Endothelial cell of umbilical vein (primary cell): Measurements from ENCODE around the gene NEB. TPM values are rescaled to one million over a fixed set of nuclear protein-coding genes. Genes with fewer than 3 reads are reported as not detected.

Source experiments
- BruUV-seq: library from RNA; stranded (reverse); fragments of 400-500 nt; replicated peaks from 2 replicates; lab custom pipeline; 2021; lab: Mats Ljungman, UMichigan
- CTCF ChIA-PET: fragments of 300-600, 350-600 bp; sonication (Branson Sonifier 250); formaldehyde crosslinking; loops from one replicate; lab custom pipeline; 2021; ENCODE audit warnings: antibody characterized with exemption, inconsistent platforms; lab: Charles Lee
- POLR2A ChIA-PET: fragments of 300-600, 350-600 bp; sonication (Branson Sonifier 250); formaldehyde crosslinking; loops from one replicate; lab custom pipeline; 2021; ENCODE audit warnings: antibody characterized with exemption, inconsistent platforms; lab: Charles Lee
- DNase-seq: peaks from one replicate; pipeline ENCODE4 v3.0.0-alpha.2; 2011; ENCODE audit warnings: low read depth, low spot score
- FAIRE-seq: peaks from 2 replicates; lab custom pipeline; 2011; peaks lifted over from hg19 to GRCh38; lab: Jason Lieb, UNC
- H2AFZ ChIP-seq: 2 replicates; pipeline ENCODE4 v1.6.0; 2012; ENCODE audit warnings: low read depth, low read length, control low read depth, inconsistent platforms
- H3K27ac ChIP-seq: 2 replicates; pipeline ENCODE4 v1.5.1; 2011; ENCODE audit warnings: low read depth, mild to moderate bottlenecking, control low read depth, low read length, moderate library complexity; ENCODE audit not compliant: insufficient read depth
- H3K27me3 ChIP-seq, 2 experiments: 2 replicates each; pipeline versions ENCODE4 v1.6.0 to v1.6.1; 2011; ENCODE audit warnings: low read length in 2 of 2, mixed read lengths in 1 of 2; ENCODE audit not compliant: control insufficient read depth in 2 of 2, insufficient read depth in 2 of 2
- H3K36me3 ChIP-seq, 2 experiments: 2 replicates in 1 of 2; 3 replicates in 1 of 2; pipeline ENCODE4 v1.5.1; 2011; ENCODE audit warnings: low read length in 2 of 2, mild to moderate bottlenecking in 1 of 2, moderate library complexity in 1 of 2; ENCODE audit not compliant: control insufficient read depth in 2 of 2, insufficient read depth in 2 of 2; ENCODE audit errors: extremely low read depth in 1 of 2
- H3K4me1 ChIP-seq: 3 replicates; pipeline ENCODE4 v1.5.1; 2011; ENCODE audit warnings: mild to moderate bottlenecking, low read length; ENCODE audit not compliant: control insufficient read depth, insufficient read depth; ENCODE audit errors: extremely low read depth
- H3K4me2 ChIP-seq: 2 replicates; pipeline ENCODE4 v1.6.1; 2011; ENCODE audit warnings: low read length, control low read depth, mixed read lengths; ENCODE audit not compliant: insufficient read depth
- H3K4me3 ChIP-seq, 3 experiments: fragments of 200-600 bp in 1 of 3; sonication (generic), shearing (Covaris generic) in 1 of 3; replicated peaks in 1 of 3; 2 replicates each; pipeline ENCODE4 v1.5.1; 2011 to 2016; ENCODE audit warnings: control low read depth in 3 of 3, low read length in 3 of 3, mild to moderate bottlenecking in 2 of 3, inconsistent platforms in 1 of 3, low read depth in 1 of 3, moderate library complexity in 1 of 3; ENCODE audit not compliant: insufficient read depth in 1 of 3
- H3K79me2 ChIP-seq: 2 replicates; pipeline ENCODE4 v1.6.0; 2012; ENCODE audit warnings: low read length, inconsistent platforms; ENCODE audit not compliant: control insufficient read depth, insufficient read depth
- H3K9ac ChIP-seq: replicated peaks from 2 replicates; pipeline ENCODE3; 2011; ENCODE audit warnings: low read length, control low read depth; ENCODE audit not compliant: insufficient read depth; ENCODE audit errors: extremely low read depth
- H3K9me1 ChIP-seq: replicated peaks from 3 replicates; pipeline ENCODE4 v1.6.0; 2011; ENCODE audit warnings: mild to moderate bottlenecking, low read length; ENCODE audit not compliant: control insufficient read depth, insufficient read depth; ENCODE audit errors: extremely low read depth
- H3K9me3 ChIP-seq: replicated peaks from 2 replicates; pipeline ENCODE4 v1.5.1; 2012; ENCODE audit warnings: low read length, inconsistent platforms; ENCODE audit not compliant: control insufficient read depth, insufficient read depth
- H4K20me1 ChIP-seq: replicated peaks from 2 replicates; pipeline ENCODE3; 2011; ENCODE audit warnings: mild to moderate bottlenecking, low read length; ENCODE audit not compliant: control insufficient read depth, insufficient read depth; ENCODE audit errors: extremely low read depth
- EZH2 ChIP-seq: IDR thresholded peaks from 2 replicates; pipeline ENCODE4 v1.6.1; 2012; ENCODE audit warnings: borderline replicate concordance, low read depth, mild to moderate bottlenecking, moderate library complexity, low read length, inconsistent platforms; ENCODE audit not compliant: severe bottlenecking
- FOS ChIP-seq: IDR thresholded peaks from 2 replicates; pipeline ENCODE4 v1.6.1; 2011; ENCODE audit warnings: mild to moderate bottlenecking, low read length, moderate library complexity, borderline replicate concordance; ENCODE audit not compliant: insufficient read depth
- GATA2 ChIP-seq: IDR thresholded peaks from 2 replicates; pipeline ENCODE4 v1.7.0; 2011; ENCODE audit warnings: low read depth, mild to moderate bottlenecking, moderate library complexity, mixed read lengths, low read length; ENCODE audit not compliant: insufficient read length, insufficient read depth
- JUN ChIP-seq: IDR thresholded peaks from 2 replicates; pipeline ENCODE4 v1.6.1; 2011; ENCODE audit warnings: borderline replicate concordance, low read depth; ENCODE audit not compliant: insufficient read length, insufficient read depth
- MYC ChIP-seq: IDR thresholded peaks from one replicate; pipeline ENCODE4 v1.6.1; 2011; ENCODE audit warnings: mild to moderate bottlenecking, low read depth, low read length
- POLR2A ChIP-seq: IDR thresholded peaks from 2 replicates; pipeline ENCODE4 v1.6.1; 2012; ENCODE audit warnings: low read depth, mild to moderate bottlenecking, control low read depth, low read length
- POLR2AphosphoS5 ChIP-seq: IDR thresholded peaks from 2 replicates; pipeline ENCODE4 v1.6.1; 2012; ENCODE audit warnings: low read depth, mild to moderate bottlenecking, control low read depth, low read length, moderate library complexity; ENCODE audit not compliant: insufficient read depth
- dilution Hi-C: fragments of 300-500 bp; cut with MboI; formaldehyde crosslinking; loops from one replicate; pipeline ENCODE4 v1.15.0; 2019; ENCODE audit warnings: low sequenced_read_pairs; ENCODE audit not compliant: extremely low pct_ligation_motif_present
- intact Hi-C: fragments of 100-400 bp; cut with micrococcal nuclease; formaldehyde crosslinking; loops from one replicate; pipeline ENCODE4 v1.10.0; 2022
- polyA plus RNA-seq, 4 experiments: library from polyadenylated mRNA; depleted of rRNA in 3 of 4; stranded (reverse) in 3 of 4; unstranded in 1 of 4; fragments of >200 nt; gene quantifications; 2 replicates each; pipeline versions ENCODE4 v1.2.1 to v1.2.3, GENCODE V29; 2011 to 2012; ENCODE audit warnings: missing spikeins in 1 of 4
- total RNA-seq: library from RNA; stranded (reverse); gene quantifications from 2 replicates; pipeline ENCODE4 v1.2.3, GENCODE V29; 2021
- TF ChIP-seq, protein P1 (sequence below): IDR thresholded peaks from 2 replicates; pipeline ENCODE4 v1.6.1; 2011; ENCODE audit not compliant: insufficient read depth, insufficient read length
- TF ChIP-seq, protein P2 (sequence below), 2 donors: IDR thresholded peaks; 1 replicate in 1 of 2; 2 replicates in 1 of 2; pipeline ENCODE4 v1.5.1; 2011; ENCODE audit warnings: low read length in 2 of 2, mild to moderate bottlenecking in 2 of 2, moderate library complexity in 2 of 2, control low read depth in 1 of 2, inconsistent platforms in 1 of 2, low read depth in 1 of 2; ENCODE audit not compliant: insufficient read depth in 1 of 2; ENCODE audit errors: extremely low read depth in 1 of 2

Gene NEB
- total and polyA plus RNA-seq, 2 donors (not counting 3 experiments of a cell fraction or from before 2014, with no cell fraction given) = 0.84 to 1.8 TPM

- H4K20me1 ChIP-seq = no peaks in the 10 kb centered on the region
- H3K9ac ChIP-seq = no peak overlapping the region
- dilution Hi-C loops = no loop called here
- H3K4me2 ChIP-seq = no peak overlapping the region
- H3K4me1 ChIP-seq = peaks cover 7% of the 10 kb centered on the region
- H3K4me3 ChIP-seq = no peak overlapping the region
- H2AFZ ChIP-seq = no peak overlapping the region
- ChIA-PET CTCF (interaction anchor here (0.9 kb wide), 1 partner anchor 9 kb away, joined by 4 read pairs; no protein-coding TSS in a partner anchor), POLR2A (no interaction called here)
- no peak overlapping the region for H3K27ac ChIP-seq
- no peaks in the 10 kb centered on the region for H3K27me3 ChIP-seq
- TF ChIP-seq POLR2A = no peak
- TF ChIP-seq MYC = no peak
- no peak for TF ChIP-seq POLR2AphosphoS5
- no peak for TF ChIP-seq GATA2
- TF ChIP-seq, protein P1, sequence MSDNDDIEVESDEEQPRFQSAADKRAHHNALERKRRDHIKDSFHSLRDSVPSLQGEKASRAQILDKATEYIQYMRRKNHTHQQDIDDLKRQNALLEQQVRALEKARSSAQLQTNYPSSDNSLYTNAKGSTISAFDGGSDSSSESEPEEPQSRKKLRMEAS = no peak
- TF ChIP-seq, protein P2, sequence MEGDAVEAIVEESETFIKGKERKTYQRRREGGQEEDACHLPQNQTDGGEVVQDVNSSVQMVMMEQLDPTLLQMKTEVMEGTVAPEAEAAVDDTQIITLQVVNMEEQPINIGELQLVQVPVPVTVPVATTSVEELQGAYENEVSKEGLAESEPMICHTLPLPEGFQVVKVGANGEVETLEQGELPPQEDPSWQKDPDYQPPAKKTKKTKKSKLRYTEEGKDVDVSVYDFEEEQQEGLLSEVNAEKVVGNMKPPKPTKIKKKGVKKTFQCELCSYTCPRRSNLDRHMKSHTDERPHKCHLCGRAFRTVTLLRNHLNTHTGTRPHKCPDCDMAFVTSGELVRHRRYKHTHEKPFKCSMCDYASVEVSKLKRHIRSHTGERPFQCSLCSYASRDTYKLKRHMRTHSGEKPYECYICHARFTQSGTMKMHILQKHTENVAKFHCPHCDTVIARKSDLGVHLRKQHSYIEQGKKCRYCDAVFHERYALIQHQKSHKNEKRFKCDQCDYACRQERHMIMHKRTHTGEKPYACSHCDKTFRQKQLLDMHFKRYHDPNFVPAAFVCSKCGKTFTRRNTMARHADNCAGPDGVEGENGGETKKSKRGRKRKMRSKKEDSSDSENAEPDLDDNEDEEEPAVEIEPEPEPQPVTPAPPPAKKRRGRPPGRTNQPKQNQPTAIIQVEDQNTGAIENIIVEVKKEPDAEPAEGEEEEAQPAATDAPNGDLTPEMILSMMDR (IDR thresholded peaks at IDR 0.05; ENCODE audit: extremely low read depth in 1 of 2, insufficient read depth in 1 of 2, low read depth in 1 of 2, low read length in 2 of 2) = no peak
- no peak for TF ChIP-seq EZH2
- no peak for TF ChIP-seq FOS
- TF ChIP-seq JUN = no peak
- no peak for FAIRE-seq
- H3K36me3 ChIP-seq = no peaks in the 10 kb centered on the region
- BruUV-seq = no TSS peak
- DNase-seq = no peak
- H3K9me1 ChIP-seq = no peaks in the 10 kb centered on the region
- intact Hi-C loops = no loop called here
- no peaks in the 10 kb centered on the region for H3K79me2 ChIP-seq
- H3K9me3 ChIP-seq = no peaks in the 10 kb centered on the region
These were observed 110.0 kb downstream of the NEB start for GRCh38 chr2:151624271-151624670.
